ENCODE results near the gene PARN. TPM values are rescaled to one million over a fixed set of nuclear protein-coding genes. Genes with fewer than 3 reads are reported as not detected.
"Not testable (repeated sequence)": the region's sequence is repeated elsewhere in the genome, so short reads cannot be mapped to it uniquely, and the experiment has no call there.

PARN gene
- total RNA-seq, 1 donor from 2014 or later, result 24.5 TPM

DNA sequence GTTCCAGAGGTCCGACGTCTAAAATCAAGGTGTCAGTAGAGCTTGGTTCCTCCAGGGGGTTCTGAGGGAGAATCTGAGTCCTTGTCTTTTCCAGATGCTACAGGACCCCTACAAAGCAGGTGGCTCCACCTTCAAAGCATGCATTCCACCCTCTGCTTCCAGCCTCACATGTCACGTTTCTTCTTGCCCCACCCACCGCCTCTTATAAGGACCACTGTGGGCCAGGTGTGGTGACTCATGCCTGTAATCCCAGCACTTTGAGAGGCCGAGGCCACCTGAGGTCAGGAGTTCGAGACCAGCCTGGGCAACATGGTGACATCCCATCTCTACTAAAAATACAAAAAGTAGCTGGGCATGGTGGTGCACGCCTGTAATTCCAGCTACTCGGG is 227.1 kb downstream of the PARN start:
- H3K27me3 ChIP-seq (ENCODE audit: control insufficient read depth in 3 of 3, insufficient read depth in 3 of 3, low read length in 3 of 3); H3K9me3 ChIP-seq (ENCODE audit: control insufficient read depth in 3 of 3, low read length in 3 of 3); H3K36me3 ChIP-seq (ENCODE audit: control insufficient read depth in 3 of 3, insufficient read depth in 3 of 3, low read length in 3 of 3); H3K27ac ChIP-seq (ENCODE audit: low read depth, low read length); H3K4me3 ChIP-seq (ENCODE audit: low read length in 3 of 3): not testable (repeated sequence)
- peak overlapping the region in 1 of 3 donors; percentile 2 for H3K9ac ChIP-seq (ENCODE audit: low read depth in 1 of 3, low read length in 3 of 3)
- peaks cover 5 to 41% (median 19%) of the 10 kb centered on the region in 3 donors for H3K4me1 ChIP-seq (ENCODE audit: control insufficient read depth in 3 of 3, insufficient read depth in 3 of 3, low read length in 3 of 3)

DNA sequence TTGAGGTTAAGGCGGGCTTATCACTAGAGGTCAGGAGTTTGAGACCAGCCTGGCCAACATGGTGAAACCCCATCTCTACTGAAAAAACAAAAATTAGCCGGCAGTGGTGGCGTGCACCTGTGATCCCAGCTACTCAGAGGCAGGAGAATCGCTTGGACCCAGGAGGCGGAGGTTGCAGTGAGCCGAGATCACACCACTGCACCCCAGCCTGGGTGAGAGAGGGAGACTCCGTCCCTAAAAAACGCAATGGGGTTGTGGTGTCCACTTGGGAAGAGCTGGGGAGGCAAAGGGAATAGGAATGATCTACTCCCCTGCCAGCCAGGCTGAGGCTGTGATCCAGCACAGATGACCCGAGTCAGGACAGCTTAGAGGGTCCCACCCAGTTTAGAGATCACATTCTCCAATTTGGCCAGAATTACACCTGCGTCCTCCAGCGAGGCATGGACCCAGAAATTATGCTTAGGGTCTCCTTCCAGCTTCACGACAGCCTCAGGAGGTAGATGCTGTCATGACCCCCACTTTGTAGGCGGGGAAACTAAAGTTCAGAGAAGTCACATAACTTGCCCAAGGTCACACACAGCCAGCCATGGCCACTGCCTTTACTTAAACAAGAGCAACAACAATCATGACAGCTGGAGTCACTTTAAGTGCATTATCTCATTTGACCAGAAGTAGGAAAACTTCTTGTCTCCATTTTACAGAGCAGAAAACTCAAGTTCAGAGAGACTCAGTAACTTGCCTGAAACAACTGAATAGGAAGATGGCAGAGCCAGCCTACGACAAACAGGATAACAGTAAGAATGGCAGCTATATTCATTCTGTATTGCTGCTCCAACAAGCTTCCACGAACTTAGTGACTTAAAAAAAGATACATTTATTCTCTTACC is 227.7 kb downstream of the PARN start:
- peaks cover 5 to 42% (median 19%) of the 10 kb centered on the region in 3 donors for H3K4me1 ChIP-seq (ENCODE audit: control insufficient read depth in 3 of 3, insufficient read depth in 3 of 3, low read length in 3 of 3)
- H3K4me3 ChIP-seq (ENCODE audit: low read length in 3 of 3); H3K9me3 ChIP-seq (ENCODE audit: control insufficient read depth in 3 of 3, low read length in 3 of 3); H3K27ac ChIP-seq (ENCODE audit: low read depth, low read length); H3K27me3 ChIP-seq (ENCODE audit: control insufficient read depth in 3 of 3, insufficient read depth in 3 of 3, low read length in 3 of 3); H3K36me3 ChIP-seq (ENCODE audit: control insufficient read depth in 3 of 3, insufficient read depth in 3 of 3, low read length in 3 of 3): not testable (repeated sequence)
- peak overlapping the region in 1 of 3 donors; percentile 2 for H3K9ac ChIP-seq (ENCODE audit: low read depth in 1 of 3, low read length in 3 of 3)

DNA sequence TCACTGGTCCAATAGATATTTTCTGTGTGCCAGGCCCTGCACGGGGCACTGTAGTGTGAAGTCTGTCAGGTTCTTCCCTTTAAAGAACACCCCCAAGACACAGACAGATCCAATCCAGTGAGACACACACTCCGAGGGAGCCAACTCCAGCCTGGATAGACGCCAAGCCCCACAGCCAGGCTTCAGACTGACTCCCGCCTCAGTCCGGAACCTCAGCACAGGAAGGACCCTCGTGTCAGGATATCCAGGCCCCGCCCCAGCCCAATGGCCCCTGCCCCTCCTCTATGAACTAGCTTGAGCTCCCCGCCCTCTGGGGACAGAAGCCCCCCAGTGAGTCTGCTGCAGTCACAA is 228.4 kb downstream of the PARN start:
- peak overlapping the region; percentile 47 for H3K27ac ChIP-seq (ENCODE audit: low read depth, low read length)

DNA sequence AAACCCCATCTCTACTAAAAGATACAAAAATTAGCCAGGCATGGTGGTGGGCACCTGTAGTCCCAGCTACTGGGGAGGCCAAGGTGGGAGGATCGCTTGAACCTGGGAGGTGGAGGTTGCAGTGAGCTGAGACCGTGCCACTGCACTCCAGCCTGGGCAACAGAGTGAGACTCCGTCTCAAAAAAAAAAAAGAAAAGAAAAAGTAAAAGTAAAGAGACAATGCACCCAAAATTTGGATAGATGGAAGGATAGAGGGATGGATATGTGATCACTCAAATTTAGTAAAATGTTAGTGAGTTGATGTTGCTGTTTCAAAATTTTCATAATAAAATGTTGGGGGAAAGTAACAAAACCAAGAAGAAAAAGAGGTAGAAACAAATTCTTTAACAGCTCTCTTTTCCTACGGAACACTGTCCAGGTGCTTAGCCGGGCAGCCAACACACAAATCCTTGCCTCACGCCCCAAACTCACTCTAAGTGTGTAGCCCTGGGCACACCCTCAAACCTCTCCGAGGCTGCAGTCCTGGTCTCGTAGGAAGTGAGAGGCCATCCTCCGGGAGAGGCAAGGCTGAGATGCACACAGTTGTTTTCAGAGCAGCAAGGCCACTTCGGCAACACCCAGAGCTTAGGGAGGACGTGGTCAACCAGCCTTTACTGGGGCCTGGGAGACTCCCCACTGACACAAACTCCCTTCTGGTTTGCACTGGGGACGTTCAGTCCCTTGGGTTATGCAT is 228.9 kb downstream of the PARN start:
- H3K27me3 ChIP-seq (ENCODE audit: control insufficient read depth in 3 of 3, insufficient read depth in 3 of 3, low read length in 3 of 3); H3K9ac ChIP-seq (ENCODE audit: low read depth in 1 of 3, low read length in 3 of 3); H3K9me3 ChIP-seq (ENCODE audit: control insufficient read depth in 3 of 3, low read length in 3 of 3); H3K4me3 ChIP-seq (ENCODE audit: low read length in 3 of 3); H3K36me3 ChIP-seq (ENCODE audit: control insufficient read depth in 3 of 3, insufficient read depth in 3 of 3, low read length in 3 of 3): not testable (repeated sequence)
- H3K4me1 ChIP-seq (ENCODE audit: control insufficient read depth in 3 of 3, insufficient read depth in 3 of 3, low read length in 3 of 3), result peaks cover 5 to 35% (median 21%) of the 10 kb centered on the region in 3 donors
- peak overlapping the region; percentile 94 for H3K27ac ChIP-seq (ENCODE audit: low read depth, low read length)

More for the DNA sequence above, 228.4 kb downstream of the PARN start:
- not testable (repeated sequence) for H3K4me3 ChIP-seq (ENCODE audit: low read length in 3 of 3); H3K36me3 ChIP-seq (ENCODE audit: control insufficient read depth in 3 of 3, insufficient read depth in 3 of 3, low read length in 3 of 3); H3K9ac ChIP-seq (ENCODE audit: low read depth in 1 of 3, low read length in 3 of 3); H3K27me3 ChIP-seq (ENCODE audit: control insufficient read depth in 3 of 3, insufficient read depth in 3 of 3, low read length in 3 of 3); H3K9me3 ChIP-seq (ENCODE audit: control insufficient read depth in 3 of 3, low read length in 3 of 3)
- peaks cover 5 to 41% (median 21%) of the 10 kb centered on the region in 3 donors for H3K4me1 ChIP-seq (ENCODE audit: control insufficient read depth in 3 of 3, insufficient read depth in 3 of 3, low read length in 3 of 3)

DNA sequence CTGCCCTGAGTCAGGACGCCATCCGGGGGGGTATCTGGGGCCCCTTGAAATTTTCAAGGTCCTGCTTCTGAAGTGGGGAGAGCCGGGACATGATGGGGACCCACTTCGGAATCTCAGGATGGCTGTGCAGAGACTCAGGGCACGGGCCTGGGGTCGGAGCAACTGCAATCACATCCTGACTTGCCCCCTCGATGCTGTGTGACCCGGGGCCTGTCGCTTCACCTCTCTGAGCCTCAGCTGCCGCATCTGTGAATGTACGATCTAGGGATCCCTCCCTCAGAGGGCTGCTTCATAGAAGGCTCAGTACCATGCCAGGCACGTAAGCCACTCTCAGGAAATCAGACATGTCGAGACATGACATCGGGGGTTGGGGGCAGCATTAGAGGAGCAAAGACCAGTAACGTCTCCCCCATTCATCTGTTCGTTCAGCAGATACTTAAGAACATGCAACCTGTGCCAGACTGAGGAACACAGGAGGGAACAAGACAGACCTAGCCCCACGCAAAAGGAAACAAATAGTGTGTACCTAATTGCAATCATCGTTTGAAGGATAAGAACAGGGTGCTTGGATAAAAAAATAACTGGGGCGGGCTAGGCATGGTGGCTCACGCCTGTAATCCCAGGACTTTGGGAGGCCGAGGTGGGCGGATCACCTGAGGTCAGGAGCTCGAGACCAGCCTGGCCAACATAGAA is 229.6 kb downstream of the PARN start:
- H3K4me1 ChIP-seq (ENCODE audit: control insufficient read depth in 3 of 3, insufficient read depth in 3 of 3, low read length in 3 of 3), result peaks cover 5 to 32% (median 23%) of the 10 kb centered on the region in 3 donors
- H3K27me3 ChIP-seq (ENCODE audit: control insufficient read depth in 3 of 3, insufficient read depth in 3 of 3, low read length in 3 of 3), result no peaks in the 10 kb centered on the region
- H3K9ac ChIP-seq (ENCODE audit: low read depth in 1 of 3, low read length in 3 of 3), result peak overlapping the region; percentile 75 to 86 (median 78)
- H3K9me3 ChIP-seq (ENCODE audit: control insufficient read depth in 3 of 3, low read length in 3 of 3), result no peaks in the 10 kb centered on the region
- peak overlapping the region; percentile 44 to 64 (median 46) for H3K4me3 ChIP-seq (ENCODE audit: low read length in 3 of 3)
- H3K36me3 ChIP-seq (ENCODE audit: control insufficient read depth in 3 of 3, insufficient read depth in 3 of 3, low read length in 3 of 3), result no peaks in the 10 kb centered on the region
- H3K27ac ChIP-seq (ENCODE audit: low read depth, low read length), result peak overlapping the region; percentile 94

DNA sequence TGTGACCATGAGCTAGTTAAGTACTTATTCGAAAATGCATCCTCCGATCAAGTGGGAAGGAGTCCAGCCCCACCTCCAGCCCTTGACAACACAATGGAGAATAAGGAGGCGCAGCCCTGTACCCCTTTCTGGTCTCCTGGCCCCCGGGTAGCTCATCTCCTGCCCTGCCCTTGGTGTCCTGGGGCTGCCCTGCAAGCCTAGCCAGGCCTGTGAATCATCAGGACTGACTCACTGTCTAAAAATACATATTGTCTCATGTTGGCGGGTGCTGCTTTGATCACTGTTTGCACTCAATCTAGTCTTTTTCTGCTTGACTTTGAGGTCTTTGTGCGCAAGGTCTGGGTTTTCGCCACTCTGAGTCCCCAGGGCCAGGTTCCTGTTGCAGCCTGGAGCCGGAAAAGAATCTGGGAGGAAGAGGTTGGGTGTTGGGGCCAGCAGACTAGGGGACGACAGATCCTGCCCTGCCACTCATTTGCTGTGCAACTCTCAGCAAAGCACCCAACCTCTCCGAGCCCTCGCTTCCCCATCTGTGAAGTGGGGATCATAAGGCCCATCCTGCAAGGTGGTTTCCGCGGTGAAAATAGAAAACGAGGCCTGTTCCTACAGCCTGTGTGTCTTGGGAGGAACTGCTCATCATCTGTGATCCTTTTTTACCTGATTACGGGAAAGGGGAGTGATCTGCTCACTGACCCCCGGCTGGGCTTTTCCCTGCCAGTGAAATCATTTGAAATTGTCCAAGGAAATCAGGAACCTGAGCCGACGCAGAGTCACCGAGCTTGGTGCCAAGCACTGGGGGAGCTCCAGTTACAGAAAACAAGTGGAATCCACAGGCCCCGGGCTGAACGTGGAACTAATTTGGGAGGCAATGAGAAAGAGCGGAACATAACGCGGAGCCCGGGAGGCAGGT is 230.4 kb downstream of the PARN start:
- Histone ChIP-seq H3K4me1 (ENCODE audit: control insufficient read depth in 3 of 3, insufficient read depth in 3 of 3, low read length in 3 of 3) (peaks cover 5 to 32% (median 23%) of the 10 kb centered on the region in 3 donors), H3K36me3 (ENCODE audit: control insufficient read depth in 3 of 3, insufficient read depth in 3 of 3, low read length in 3 of 3) (no peaks in the 10 kb centered on the region), H3K27ac (ENCODE audit: low read depth, low read length) (peak overlapping the region; percentile 94), H3K27me3 (ENCODE audit: control insufficient read depth in 3 of 3, insufficient read depth in 3 of 3, low read length in 3 of 3) (no peaks in the 10 kb centered on the region), H3K9me3 (ENCODE audit: control insufficient read depth in 3 of 3, low read length in 3 of 3) (no peaks in the 10 kb centered on the region), H3K9ac (ENCODE audit: low read depth in 1 of 3, low read length in 3 of 3) (peak overlapping the region; percentile 75 to 86 (median 78)), H3K4me3 (ENCODE audit: low read length in 3 of 3) (peak overlapping the region; percentile 44 to 64 (median 46))

DNA sequence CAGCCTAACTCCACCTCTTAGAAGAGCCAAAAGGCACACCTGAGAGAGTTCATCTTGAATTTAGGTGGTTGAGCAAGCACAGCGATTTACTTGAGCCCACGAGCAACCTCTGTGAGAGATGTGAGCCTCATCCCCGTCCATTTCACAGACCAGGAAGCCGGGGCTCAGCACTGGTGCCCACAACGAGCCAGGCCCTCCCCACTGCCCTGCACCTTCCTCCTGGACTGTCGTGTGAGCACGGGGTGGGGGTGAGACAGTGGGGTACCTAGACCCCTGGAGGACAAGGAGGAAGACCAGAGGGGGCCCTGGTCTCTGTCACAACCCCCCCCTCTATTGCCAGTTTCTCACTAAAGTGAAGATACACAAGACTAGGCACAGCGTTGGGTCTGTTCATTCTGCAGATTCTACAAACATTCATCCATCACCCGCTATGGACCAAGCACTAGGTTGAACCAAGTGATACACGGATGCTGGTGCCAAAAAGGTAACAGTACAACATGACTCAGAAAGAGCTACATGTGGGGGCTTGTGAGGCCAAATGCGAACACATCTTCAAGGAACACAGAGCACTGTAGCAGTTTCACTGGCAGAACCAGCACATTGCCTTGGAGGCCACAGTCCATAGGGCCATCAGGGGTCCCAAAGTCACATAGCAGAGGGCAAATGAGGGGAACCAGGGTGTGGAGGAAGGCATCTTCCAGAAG is 231.9 kb downstream of the PARN start:
- no peaks in the 10 kb centered on the region for H3K36me3 ChIP-seq (ENCODE audit: control insufficient read depth in 3 of 3, insufficient read depth in 3 of 3, low read length in 3 of 3)
- peak overlapping the region; percentile 94 for H3K27ac ChIP-seq (ENCODE audit: low read depth, low read length)
- no peak overlapping the region for H3K4me3 ChIP-seq (ENCODE audit: low read length in 3 of 3)
- H3K9me3 ChIP-seq (ENCODE audit: control insufficient read depth in 3 of 3, low read length in 3 of 3), result no peaks in the 10 kb centered on the region
- no peaks in the 10 kb centered on the region for H3K27me3 ChIP-seq (ENCODE audit: control insufficient read depth in 3 of 3, insufficient read depth in 3 of 3, low read length in 3 of 3)
- H3K4me1 ChIP-seq (ENCODE audit: control insufficient read depth in 3 of 3, insufficient read depth in 3 of 3, low read length in 3 of 3), result peaks cover 5 to 32% (median 23%) of the 10 kb centered on the region in 3 donors
- no peak overlapping the region for H3K9ac ChIP-seq (ENCODE audit: low read depth in 1 of 3, low read length in 3 of 3)

DNA sequence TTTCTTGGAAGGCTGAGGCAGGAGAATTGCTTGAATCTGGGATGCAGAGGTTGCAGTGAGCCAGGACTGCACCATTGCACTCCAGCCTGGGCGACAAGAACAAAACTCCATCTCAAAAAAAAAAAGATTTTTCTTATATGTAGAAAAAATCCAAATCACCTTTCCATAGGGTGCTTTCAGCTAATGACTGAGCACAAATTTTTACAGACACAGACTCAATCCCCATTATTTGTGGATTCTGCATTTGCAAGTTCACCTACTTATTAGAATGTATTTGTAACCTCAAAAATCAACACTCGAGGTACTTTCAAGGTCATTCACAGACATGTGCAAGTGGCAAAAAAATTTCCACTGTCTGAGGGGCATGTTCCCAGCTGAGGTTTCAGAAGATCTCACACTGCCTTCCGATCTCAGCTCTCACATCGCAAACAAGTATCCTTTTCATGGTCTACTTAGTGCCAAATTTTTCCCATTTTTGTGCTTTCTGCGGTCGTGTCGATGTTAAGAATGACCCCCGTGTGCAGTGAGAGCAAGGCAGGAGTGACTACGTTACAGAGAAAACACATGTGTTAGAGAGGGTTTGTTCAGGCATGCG is 234.3 kb downstream of the PARN start:
- not testable (repeated sequence) for H3K4me3 ChIP-seq (ENCODE audit: low read length in 3 of 3); H3K27ac ChIP-seq (ENCODE audit: low read depth, low read length); H3K27me3 ChIP-seq (ENCODE audit: control insufficient read depth in 3 of 3, insufficient read depth in 3 of 3, low read length in 3 of 3); H3K9ac ChIP-seq (ENCODE audit: low read depth in 1 of 3, low read length in 3 of 3); H3K9me3 ChIP-seq (ENCODE audit: control insufficient read depth in 3 of 3, low read length in 3 of 3); H3K36me3 ChIP-seq (ENCODE audit: control insufficient read depth in 3 of 3, insufficient read depth in 3 of 3, low read length in 3 of 3)
- H3K4me1 ChIP-seq (ENCODE audit: control insufficient read depth in 3 of 3, insufficient read depth in 3 of 3, low read length in 3 of 3), result peaks cover 5 to 27% (median 23%) of the 10 kb centered on the region in 3 donors

Data from skeletal muscle tissue (tissue), 4 donors.